Measurements from ENCODE around the gene PMEPA1.

- TF ChIP-seq, protein P1, sequence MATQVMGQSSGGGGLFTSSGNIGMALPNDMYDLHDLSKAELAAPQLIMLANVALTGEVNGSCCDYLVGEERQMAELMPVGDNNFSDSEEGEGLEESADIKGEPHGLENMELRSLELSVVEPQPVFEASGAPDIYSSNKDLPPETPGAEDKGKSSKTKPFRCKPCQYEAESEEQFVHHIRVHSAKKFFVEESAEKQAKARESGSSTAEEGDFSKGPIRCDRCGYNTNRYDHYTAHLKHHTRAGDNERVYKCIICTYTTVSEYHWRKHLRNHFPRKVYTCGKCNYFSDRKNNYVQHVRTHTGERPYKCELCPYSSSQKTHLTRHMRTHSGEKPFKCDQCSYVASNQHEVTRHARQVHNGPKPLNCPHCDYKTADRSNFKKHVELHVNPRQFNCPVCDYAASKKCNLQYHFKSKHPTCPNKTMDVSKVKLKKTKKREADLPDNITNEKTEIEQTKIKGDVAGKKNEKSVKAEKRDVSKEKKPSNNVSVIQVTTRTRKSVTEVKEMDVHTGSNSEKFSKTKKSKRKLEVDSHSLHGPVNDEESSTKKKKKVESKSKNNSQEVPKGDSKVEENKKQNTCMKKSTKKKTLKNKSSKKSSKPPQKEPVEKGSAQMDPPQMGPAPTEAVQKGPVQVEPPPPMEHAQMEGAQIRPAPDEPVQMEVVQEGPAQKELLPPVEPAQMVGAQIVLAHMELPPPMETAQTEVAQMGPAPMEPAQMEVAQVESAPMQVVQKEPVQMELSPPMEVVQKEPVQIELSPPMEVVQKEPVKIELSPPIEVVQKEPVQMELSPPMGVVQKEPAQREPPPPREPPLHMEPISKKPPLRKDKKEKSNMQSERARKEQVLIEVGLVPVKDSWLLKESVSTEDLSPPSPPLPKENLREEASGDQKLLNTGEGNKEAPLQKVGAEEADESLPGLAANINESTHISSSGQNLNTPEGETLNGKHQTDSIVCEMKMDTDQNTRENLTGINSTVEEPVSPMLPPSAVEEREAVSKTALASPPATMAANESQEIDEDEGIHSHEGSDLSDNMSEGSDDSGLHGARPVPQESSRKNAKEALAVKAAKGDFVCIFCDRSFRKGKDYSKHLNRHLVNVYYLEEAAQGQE (IDR thresholded peaks at IDR 0.05; ENCODE audit: unreplicated experiment), result no peak
- TF ChIP-seq, protein P2, sequence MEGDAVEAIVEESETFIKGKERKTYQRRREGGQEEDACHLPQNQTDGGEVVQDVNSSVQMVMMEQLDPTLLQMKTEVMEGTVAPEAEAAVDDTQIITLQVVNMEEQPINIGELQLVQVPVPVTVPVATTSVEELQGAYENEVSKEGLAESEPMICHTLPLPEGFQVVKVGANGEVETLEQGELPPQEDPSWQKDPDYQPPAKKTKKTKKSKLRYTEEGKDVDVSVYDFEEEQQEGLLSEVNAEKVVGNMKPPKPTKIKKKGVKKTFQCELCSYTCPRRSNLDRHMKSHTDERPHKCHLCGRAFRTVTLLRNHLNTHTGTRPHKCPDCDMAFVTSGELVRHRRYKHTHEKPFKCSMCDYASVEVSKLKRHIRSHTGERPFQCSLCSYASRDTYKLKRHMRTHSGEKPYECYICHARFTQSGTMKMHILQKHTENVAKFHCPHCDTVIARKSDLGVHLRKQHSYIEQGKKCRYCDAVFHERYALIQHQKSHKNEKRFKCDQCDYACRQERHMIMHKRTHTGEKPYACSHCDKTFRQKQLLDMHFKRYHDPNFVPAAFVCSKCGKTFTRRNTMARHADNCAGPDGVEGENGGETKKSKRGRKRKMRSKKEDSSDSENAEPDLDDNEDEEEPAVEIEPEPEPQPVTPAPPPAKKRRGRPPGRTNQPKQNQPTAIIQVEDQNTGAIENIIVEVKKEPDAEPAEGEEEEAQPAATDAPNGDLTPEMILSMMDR (conservative IDR thresholded peaks at IDR 0.05; ENCODE audit: low read depth in 2 of 2), result no peak
- TF ChIP-seq CREB1 (CRISPR knock-in tag; IDR thresholded peaks at IDR 0.05; ENCODE audit: low read depth) (no peak), ZNF462 (CRISPR knock-in tag; IDR thresholded peaks at IDR 0.05) (no peak), POLR2AphosphoS5 (IDR thresholded peaks at IDR 0.05; ENCODE audit: low read depth) (no peak), EZH2phosphoT487 (IDR thresholded peaks at IDR 0.05; ENCODE audit: unreplicated experiment) (no peak), EZH2 (IDR thresholded peaks at IDR 0.05; ENCODE audit: low read depth, unreplicated experiment) (no peak), JUNB (IDR thresholded peaks at IDR 0.05; ENCODE audit: unreplicated experiment) (no peak), NANOG (IDR thresholded peaks at IDR 0.05; ENCODE audit: borderline replicate concordance) (no peak), ZNF331 (CRISPR knock-in tag; IDR thresholded peaks at IDR 0.05; ENCODE audit: low read depth) (no peak)
- TF ChIP-seq, protein P3, sequence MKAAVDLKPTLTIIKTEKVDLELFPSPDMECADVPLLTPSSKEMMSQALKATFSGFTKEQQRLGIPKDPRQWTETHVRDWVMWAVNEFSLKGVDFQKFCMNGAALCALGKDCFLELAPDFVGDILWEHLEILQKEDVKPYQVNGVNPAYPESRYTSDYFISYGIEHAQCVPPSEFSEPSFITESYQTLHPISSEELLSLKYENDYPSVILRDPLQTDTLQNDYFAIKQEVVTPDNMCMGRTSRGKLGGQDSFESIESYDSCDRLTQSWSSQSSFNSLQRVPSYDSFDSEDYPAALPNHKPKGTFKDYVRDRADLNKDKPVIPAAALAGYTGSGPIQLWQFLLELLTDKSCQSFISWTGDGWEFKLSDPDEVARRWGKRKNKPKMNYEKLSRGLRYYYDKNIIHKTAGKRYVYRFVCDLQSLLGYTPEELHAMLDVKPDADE (IDR thresholded peaks at IDR 0.05), result no peak
These were observed 92.6 kb downstream of the PMEPA1 start for GRCh38 chr20:57617079-57617795.

Measured in GM23338 (cell line).